Neural progenitor cell (in vitro differentiated cells): ENCODE results near the gene NXPE1. TPM values are rescaled to one million over a fixed set of nuclear protein-coding genes. Genes with fewer than 3 reads are reported as not detected.

ENCODE experiments used
- DNase-seq: peaks from one replicate; pipeline ENCODE4 v3.0.0-alpha.2; 2016; ENCODE audit warnings: low spot score
- H2AFZ ChIP-seq: fragments of 200-600 bp; sonication (generic); replicated peaks from 2 replicates; pipeline ENCODE4 v1.6.1; 2016; ENCODE audit warnings: antibody characterized with exemption
- H3F3A ChIP-seq: fragments of 200-600 bp; sonication (generic); 2 replicates; pipeline ENCODE4 v1.6.1; 2016; ENCODE audit warnings: antibody characterized with exemption, low read depth
- H3K27ac ChIP-seq: fragments of 200-600 bp; sonication (generic); 2 replicates; pipeline ENCODE4 v1.5.1; 2016; ENCODE audit warnings: mild to moderate bottlenecking
- H3K27me3 ChIP-seq: fragments of 200-600 bp; sonication (generic); 2 replicates; pipeline ENCODE4 v1.6.1; 2016; ENCODE audit warnings: mild to moderate bottlenecking, moderate library complexity
- H3K36me3 ChIP-seq: fragments of 200-600 bp; sonication (generic); 2 replicates; pipeline ENCODE4 v1.5.1; 2016
- H3K4me1 ChIP-seq: fragments of 200-600 bp; sonication (generic); 2 replicates; pipeline ENCODE4 v1.6.1; 2016; ENCODE audit warnings: mixed run types
- H3K4me2 ChIP-seq: fragments of 200-600 bp; sonication (generic); 2 replicates; pipeline ENCODE4 v1.6.1; 2016
- H3K4me3 ChIP-seq: fragments of 200-600 bp; sonication (generic); 2 replicates; pipeline ENCODE4 v1.5.1; 2016
- H3K79me2 ChIP-seq: fragments of 200-600 bp; sonication (generic); 2 replicates; pipeline ENCODE4 v1.6.1; 2016; ENCODE audit warnings: low read depth
- H3K9ac ChIP-seq: fragments of 200-600 bp; sonication (generic); 2 replicates; pipeline ENCODE4 v1.6.1; 2016
- H3K9me3 ChIP-seq: fragments of 200-600 bp; sonication (generic); 2 replicates; pipeline ENCODE4 v1.5.1; 2016; ENCODE audit warnings: low read depth
- H4K20me1 ChIP-seq: fragments of 200-600 bp; sonication (generic); 2 replicates; pipeline ENCODE4 v1.6.1; 2016; ENCODE audit warnings: low read depth
- H3K27ac Mint-ChIP-seq: 3 replicates; pipeline ENCODE4 v1.8.0; 2021; ENCODE audit warnings: mixed read lengths
- H3K27me3 Mint-ChIP-seq: 2 replicates; pipeline ENCODE4 v1.8.0; 2022; ENCODE audit warnings: low read depth, mild to moderate bottlenecking, inconsistent platforms, moderate library complexity, mixed read lengths; ENCODE audit not compliant: insufficient read depth
- H3K36me3 Mint-ChIP-seq: 3 replicates; pipeline ENCODE4 v1.8.0; 2021; ENCODE audit warnings: mixed read lengths
- H3K4me1 Mint-ChIP-seq: 3 replicates; pipeline ENCODE4 v1.8.0; 2021; ENCODE audit warnings: mixed read lengths
- H3K4me3 Mint-ChIP-seq: 3 replicates; pipeline ENCODE4 v1.8.0; 2021; ENCODE audit warnings: mild to moderate bottlenecking, moderate library complexity, mixed read lengths
- H3K9me3 Mint-ChIP-seq: 3 replicates; pipeline ENCODE4 v1.8.0; 2020; ENCODE audit warnings: mixed read lengths
- EZH2 ChIP-seq: fragments of 200-600 bp; sonication (generic); IDR thresholded peaks from 2 replicates; pipeline ENCODE4 v1.6.1; 2017; ENCODE audit warnings: antibody characterized with exemption, mild to moderate bottlenecking, moderate library complexity
- EZH2phosphoT487 ChIP-seq: fragments of 200-600 bp; sonication (generic); IDR thresholded peaks from 2 replicates; pipeline ENCODE4 v1.6.1; 2017; ENCODE audit warnings: antibody characterized with exemption
- total RNA-seq: library from RNA; depleted of rRNA; stranded (reverse); fragments of >200 nt; gene quantifications from 2 replicates; pipeline ENCODE4 v1.2.3, GENCODE V29; 2015; ENCODE audit warnings: low replicate concordance
- TF ChIP-seq, protein P1 (sequence below): fragments of 200-600 bp; sonication (generic); IDR thresholded peaks from 2 replicates; pipeline ENCODE4 v1.5.1; 2017; ENCODE audit warnings: antibody characterized with exemption, mild to moderate bottlenecking

NXPE1 gene
- total RNA-seq, 1 donor from 2014 or later: not detected

DNA sequence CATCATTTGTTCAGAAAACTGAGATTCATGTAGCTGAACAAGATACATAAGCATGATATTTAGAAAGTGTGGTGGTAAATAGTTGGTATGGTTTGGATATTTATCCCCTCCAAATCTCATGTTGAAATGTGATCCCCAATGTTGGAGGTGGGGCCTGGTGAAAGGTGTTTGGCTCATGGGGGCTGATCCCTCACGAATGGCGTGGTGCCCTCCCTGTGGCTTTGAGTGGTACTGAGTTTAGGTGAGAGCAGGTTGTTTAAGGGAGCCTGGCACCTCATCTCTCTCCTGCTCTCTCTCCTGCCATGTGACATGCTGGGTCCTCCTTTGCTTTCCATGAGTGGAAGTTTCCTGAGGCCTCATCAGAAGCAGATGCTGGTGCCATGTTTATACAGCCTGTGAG, 48.1 kb downstream of the NXPE1 start:
- no peaks in the 10 kb centered on the region for H3K79me2 ChIP-seq
- no peaks in the 10 kb centered on the region for H3K27me3 ChIP-seq
- no peaks in the 10 kb centered on the region for H3K9me3 Mint-ChIP-seq
- no peaks in the 10 kb centered on the region for H3F3A ChIP-seq
- H3K36me3 Mint-ChIP-seq: no peaks in the 10 kb centered on the region
- no peaks in the 10 kb centered on the region for H3K9me3 ChIP-seq
- no peak overlapping the region for H2AFZ ChIP-seq
- no peak overlapping the region for H3K27ac Mint-ChIP-seq
- H3K4me2 ChIP-seq: no peak overlapping the region
- H3K4me1 ChIP-seq: no peaks in the 10 kb centered on the region
- no peak overlapping the region for H3K4me3 Mint-ChIP-seq
- TF ChIP-seq EZH2phosphoT487: no peak
- TF ChIP-seq EZH2: no peak
- TF ChIP-seq, protein P1, sequence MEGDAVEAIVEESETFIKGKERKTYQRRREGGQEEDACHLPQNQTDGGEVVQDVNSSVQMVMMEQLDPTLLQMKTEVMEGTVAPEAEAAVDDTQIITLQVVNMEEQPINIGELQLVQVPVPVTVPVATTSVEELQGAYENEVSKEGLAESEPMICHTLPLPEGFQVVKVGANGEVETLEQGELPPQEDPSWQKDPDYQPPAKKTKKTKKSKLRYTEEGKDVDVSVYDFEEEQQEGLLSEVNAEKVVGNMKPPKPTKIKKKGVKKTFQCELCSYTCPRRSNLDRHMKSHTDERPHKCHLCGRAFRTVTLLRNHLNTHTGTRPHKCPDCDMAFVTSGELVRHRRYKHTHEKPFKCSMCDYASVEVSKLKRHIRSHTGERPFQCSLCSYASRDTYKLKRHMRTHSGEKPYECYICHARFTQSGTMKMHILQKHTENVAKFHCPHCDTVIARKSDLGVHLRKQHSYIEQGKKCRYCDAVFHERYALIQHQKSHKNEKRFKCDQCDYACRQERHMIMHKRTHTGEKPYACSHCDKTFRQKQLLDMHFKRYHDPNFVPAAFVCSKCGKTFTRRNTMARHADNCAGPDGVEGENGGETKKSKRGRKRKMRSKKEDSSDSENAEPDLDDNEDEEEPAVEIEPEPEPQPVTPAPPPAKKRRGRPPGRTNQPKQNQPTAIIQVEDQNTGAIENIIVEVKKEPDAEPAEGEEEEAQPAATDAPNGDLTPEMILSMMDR: no peak
- H3K27ac ChIP-seq: no peak overlapping the region
- no peaks in the 10 kb centered on the region for H4K20me1 ChIP-seq
- no peak overlapping the region for H3K4me3 ChIP-seq
- DNase-seq: no peak
- peaks cover 6% of the 10 kb centered on the region for H3K27me3 Mint-ChIP-seq
- no peak overlapping the region for H3K9ac ChIP-seq
- H3K4me1 Mint-ChIP-seq: no peaks in the 10 kb centered on the region
- H3K36me3 ChIP-seq: no peaks in the 10 kb centered on the region

DNA sequence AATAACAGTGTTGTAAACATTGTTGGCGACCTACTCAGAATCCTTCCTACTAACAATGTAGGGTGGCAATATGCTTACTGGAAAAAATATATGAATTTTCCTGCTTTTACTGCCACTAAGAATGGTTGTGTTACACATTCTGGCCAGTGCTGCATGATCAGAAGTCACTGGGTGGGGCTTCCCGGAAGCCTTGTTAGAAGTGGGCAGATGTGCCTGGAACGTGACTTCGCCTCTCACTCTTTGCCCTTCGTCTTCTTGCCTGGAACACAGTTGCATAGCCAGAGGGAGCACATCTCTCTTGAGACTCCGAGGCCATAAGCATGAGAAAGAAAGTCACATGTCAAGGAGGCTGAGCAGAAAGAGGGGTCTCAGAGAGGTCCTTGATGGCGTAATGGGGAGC, 48.6 kb downstream of the NXPE1 start:
- Histone ChIP-seq H3K27me3 (no peaks in the 10 kb centered on the region), H3K79me2 (no peaks in the 10 kb centered on the region), H3K4me2 (no peak overlapping the region), H3K9me3 (no peaks in the 10 kb centered on the region), H3K4me3 (no peak overlapping the region), H3K36me3 (no peaks in the 10 kb centered on the region), H3K9ac (no peak overlapping the region), H3F3A (no peaks in the 10 kb centered on the region), H2AFZ (no peak overlapping the region), H3K27ac (no peak overlapping the region), H4K20me1 (no peaks in the 10 kb centered on the region), H3K4me1 (no peaks in the 10 kb centered on the region)
- Mint-ChIP-seq H3K36me3 (no peaks in the 10 kb centered on the region), H3K27ac (no peak overlapping the region), H3K4me3 (no peak overlapping the region), H3K27me3 (peaks cover 6% of the 10 kb centered on the region), H3K9me3 (no peaks in the 10 kb centered on the region), H3K4me1 (no peaks in the 10 kb centered on the region)
- DNase-seq: no peak
- TF ChIP-seq, protein P1: no peak
- TF ChIP-seq EZH2phosphoT487 (no peak), EZH2 (no peak)

DNA sequence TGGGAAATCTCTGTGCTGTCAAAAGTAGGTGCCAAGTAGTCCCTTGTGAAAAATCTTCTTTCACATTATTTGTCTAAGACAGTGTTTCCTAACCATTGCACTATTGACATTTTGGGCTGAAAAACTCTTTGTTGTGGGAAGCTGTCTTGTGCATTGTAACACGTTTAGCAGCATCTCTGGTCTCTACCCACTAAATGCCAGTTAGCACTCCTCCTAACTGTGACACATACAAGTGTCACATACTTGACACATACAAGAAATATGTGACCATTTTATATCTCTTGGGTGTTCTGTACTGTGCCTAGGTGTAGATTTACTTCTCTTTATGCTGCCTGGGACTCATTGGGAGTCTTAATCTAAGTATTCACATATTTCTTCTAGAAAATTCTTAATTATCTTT, 57.8 kb downstream of the NXPE1 start:
- TF ChIP-seq, protein P1: no peak
- TF ChIP-seq EZH2 (no peak), EZH2phosphoT487 (no peak)
- no peak for DNase-seq
- Histone ChIP-seq H3K27me3 (no peaks in the 10 kb centered on the region), H4K20me1 (no peaks in the 10 kb centered on the region), H3K9ac (no peak overlapping the region), H3K4me1 (no peaks in the 10 kb centered on the region), H3K4me2 (no peak overlapping the region), H3K79me2 (no peaks in the 10 kb centered on the region), H3K4me3 (no peak overlapping the region), H3F3A (no peaks in the 10 kb centered on the region), H3K27ac (no peak overlapping the region), H2AFZ (no peak overlapping the region), H3K9me3 (no peaks in the 10 kb centered on the region), H3K36me3 (no peaks in the 10 kb centered on the region)
- no peaks in the 10 kb centered on the region for H3K9me3 Mint-ChIP-seq
- no peak overlapping the region for H3K4me3 Mint-ChIP-seq
- no peaks in the 10 kb centered on the region for H3K4me1 Mint-ChIP-seq
- H3K27me3 Mint-ChIP-seq: peaks cover 2% of the 10 kb centered on the region
- no peak overlapping the region for H3K27ac Mint-ChIP-seq
- no peaks in the 10 kb centered on the region for H3K36me3 Mint-ChIP-seq

DNA sequence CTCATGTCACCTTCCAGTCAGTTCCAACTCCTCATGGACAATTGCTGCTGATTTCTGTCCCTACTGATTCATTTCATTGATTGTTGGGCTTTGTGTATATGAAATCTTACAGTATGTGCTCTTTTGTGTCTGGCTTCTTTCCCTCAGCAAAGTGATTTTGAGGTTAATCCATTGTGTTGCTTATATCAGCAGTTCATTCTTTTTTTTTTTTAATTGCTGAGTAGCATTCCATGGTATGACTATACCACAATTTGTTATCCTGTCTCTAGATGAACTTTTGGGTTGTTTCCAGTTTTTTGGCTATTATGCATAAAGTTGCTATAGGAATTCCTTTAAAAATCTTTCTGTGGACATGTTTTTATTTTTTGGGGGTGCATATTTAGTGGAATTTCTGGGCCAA, 59.9 kb downstream of the NXPE1 start:
- Histone ChIP-seq H4K20me1 (no peaks in the 10 kb centered on the region), H3K9ac (no peak overlapping the region), H3K4me3 (no peak overlapping the region), H3K79me2 (no peaks in the 10 kb centered on the region), H3F3A (no peaks in the 10 kb centered on the region), H2AFZ (no peak overlapping the region), H3K9me3 (no peaks in the 10 kb centered on the region), H3K4me1 (no peaks in the 10 kb centered on the region), H3K36me3 (no peaks in the 10 kb centered on the region), H3K4me2 (no peak overlapping the region), H3K27ac (no peak overlapping the region), H3K27me3 (no peaks in the 10 kb centered on the region)
- DNase-seq: no peak
- no peaks in the 10 kb centered on the region for H3K36me3 Mint-ChIP-seq
- TF ChIP-seq, protein P1: no peak
- H3K27ac Mint-ChIP-seq: no peak overlapping the region
- peaks cover 2% of the 10 kb centered on the region for H3K27me3 Mint-ChIP-seq
- no peaks in the 10 kb centered on the region for H3K4me1 Mint-ChIP-seq
- H3K9me3 Mint-ChIP-seq: no peaks in the 10 kb centered on the region
- H3K4me3 Mint-ChIP-seq: no peak overlapping the region
